GM19193 (cell line): Measurements from ENCODE around the gene TMEM108.

Source experiments
- POLR2A ChIP-seq: IDR thresholded peaks from 4 replicates; pipeline ENCODE4 v1.6.1; 2011; ENCODE audit not compliant: insufficient read depth, insufficient read length; ENCODE audit errors: extremely low read depth

Gene TMEM108

DNA sequence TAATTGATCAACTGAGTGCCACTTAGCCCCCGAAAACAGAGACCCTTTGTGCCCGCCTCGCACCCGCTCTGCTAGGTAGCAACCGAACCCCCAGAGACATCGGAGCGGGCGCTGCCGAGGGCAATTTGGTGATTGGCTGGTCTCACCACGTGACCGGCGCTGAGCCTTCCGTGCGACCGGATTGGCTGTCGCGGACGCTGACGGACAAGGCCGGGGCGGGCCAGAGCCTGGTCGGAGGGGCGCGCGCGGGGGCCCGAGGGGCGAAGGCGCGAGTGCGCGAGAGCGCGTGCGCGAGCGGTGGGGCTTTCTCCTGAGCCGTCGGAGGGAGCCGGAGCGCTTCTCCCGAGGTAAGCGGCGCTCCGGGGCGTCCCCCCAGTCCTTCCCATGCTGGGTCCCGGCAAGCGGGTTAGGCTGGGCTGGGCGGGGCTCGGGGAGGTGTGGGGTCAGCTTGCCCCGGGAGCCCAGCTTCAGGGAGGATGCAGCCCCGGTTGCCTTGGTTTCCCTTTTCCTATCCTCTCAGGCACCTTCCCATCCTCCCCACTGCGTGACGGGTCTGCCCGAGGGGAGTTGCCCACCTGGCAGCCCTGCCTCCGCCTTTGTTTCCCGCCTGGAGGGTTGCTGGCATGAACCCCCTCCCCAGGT, at the start of gene TMEM108:
Gene TMEM108, plus strand, starts transcription at position 303 of the 642 bp plus-strand sequence.
- no peak for TF ChIP-seq POLR2A

DNA sequence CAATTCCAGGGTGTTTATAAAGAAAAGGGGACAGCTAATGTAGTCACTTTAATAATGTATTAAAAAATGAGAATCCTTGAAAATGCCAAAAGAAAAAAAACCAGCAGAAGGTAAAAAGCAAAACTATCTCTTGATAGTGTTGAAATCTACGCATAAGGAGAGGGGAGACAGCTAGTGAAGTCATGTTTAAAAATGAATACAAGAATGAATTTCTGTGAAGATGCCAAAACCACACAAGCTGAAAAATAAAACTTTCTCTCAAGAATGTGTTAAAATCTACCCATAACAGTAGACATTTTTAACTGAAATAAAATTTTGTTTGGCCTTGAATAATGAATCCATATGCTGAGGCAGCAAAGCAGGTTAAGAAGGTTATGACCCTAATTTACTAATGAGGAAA, 42.2 kb upstream of the TMEM108 start:
- no peak for TF ChIP-seq POLR2A

DNA sequence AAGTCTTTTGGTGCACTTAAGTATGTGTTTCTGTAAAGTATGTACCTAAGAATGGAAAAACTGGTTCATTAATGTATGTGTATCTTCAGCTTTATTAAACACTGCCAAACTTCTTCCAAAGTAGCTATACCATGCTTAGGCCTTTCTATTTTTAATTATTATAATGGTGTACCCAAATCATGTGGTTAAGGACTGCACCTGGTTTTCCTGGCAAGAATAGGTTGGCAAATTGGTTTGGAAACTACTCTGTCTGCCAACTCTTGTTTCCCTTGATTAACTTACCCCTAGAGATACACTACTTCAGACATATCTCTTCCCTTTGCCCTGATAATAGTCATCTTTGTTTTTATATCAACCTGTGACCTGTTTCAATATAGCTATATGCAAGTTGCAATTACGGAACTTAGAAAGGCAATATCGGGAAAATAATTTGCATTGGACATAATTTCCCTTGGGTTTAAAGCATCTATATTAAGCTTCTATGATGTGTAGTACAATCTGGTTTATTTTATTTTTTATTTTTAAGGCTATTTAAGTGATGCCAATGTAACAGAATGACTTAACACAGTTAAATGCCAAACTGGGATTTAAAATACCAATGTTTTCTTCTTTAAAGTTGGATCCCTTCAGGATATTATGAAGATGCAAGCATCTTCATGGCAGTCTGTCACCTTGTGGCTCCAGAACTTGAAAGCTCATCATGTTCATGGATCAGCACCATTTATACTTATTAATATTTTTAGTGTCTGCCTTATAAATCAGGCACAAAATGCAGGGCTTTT, 40.6 kb upstream of the TMEM108 start:
- no peak for TF ChIP-seq POLR2A

DNA sequence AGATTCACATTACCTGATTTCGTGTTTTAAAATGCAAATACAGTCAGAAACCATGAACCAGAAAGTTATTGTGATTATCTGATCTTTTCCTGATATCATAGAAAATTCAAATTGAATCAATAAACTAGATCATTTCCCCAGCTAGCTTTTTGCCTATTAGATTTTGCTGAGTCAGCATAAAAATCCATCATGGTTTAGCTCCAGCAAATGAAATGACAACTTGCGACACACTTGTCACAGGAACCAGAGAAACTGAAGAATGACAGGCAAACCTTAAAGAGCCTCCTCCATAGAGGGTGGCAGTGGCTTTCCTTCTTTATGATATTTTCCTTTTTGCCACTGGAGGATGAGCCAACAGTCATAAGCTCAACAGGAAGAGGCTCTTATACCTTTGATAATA, 30.6 kb upstream of the TMEM108 start:
- TF ChIP-seq POLR2A, result no peak

DNA sequence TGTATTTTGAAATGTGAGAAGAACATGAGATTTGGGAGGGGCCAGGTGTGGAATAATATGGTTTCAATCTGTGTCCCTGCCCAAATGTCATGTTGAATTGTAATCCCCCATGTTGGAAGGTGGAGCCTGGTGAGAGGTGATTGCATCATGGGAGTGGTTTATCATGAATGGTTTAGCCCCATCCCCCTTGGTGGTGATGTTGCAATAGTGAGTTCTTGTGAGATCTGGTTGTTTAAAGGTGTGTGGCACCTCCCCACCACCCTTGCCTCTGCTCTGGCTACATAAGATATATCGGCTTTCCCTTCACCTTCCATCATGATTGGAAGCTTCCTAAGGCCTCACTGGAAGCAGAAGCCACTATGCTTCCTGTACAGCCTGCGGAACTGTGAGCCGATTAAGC, 23.9 kb upstream of the TMEM108 start:
- TF ChIP-seq POLR2A, result no peak

DNA sequence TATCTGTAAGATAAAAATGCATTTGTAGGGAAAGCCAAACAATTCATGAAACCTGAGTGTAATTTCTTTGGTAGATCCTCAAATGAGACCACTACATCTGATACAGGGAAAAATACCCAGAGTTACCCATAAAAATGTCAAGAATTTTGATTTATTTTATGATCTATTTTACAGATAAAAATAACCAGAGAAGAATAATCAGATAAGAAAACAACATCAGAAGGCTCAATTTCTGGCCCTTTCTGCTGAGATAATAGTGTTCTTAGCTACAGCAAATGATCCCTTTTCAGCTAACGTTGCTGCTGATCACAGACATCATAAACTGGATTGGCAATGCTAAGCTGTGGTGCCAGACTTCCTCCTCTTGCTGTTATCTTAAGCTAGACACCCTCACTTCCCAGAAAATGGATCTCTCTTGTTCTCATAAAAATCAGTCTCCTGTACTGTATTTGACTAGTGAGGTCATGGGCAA, 21.3 kb upstream of the TMEM108 start:
- no peak for TF ChIP-seq POLR2A

DNA sequence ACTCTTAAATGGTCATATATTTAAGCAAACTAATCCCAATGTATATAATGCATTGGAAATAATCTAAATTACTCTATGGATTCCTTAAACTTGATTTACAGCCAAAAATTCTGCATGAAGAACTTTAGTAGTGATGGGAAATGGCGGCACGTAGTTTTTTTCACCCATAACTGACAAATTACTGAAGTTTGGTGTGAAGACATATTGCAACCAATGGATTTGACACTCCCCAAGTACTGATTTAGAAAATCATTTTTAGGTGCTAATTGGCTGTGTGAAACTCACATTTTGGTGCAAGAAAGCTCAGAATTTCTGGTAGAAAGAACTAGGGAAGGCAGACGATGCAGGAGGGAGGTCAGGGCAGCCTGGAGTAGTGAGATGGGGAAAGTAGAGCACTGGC, 19.3 kb upstream of the TMEM108 start:
- TF ChIP-seq POLR2A, result no peak

DNA sequence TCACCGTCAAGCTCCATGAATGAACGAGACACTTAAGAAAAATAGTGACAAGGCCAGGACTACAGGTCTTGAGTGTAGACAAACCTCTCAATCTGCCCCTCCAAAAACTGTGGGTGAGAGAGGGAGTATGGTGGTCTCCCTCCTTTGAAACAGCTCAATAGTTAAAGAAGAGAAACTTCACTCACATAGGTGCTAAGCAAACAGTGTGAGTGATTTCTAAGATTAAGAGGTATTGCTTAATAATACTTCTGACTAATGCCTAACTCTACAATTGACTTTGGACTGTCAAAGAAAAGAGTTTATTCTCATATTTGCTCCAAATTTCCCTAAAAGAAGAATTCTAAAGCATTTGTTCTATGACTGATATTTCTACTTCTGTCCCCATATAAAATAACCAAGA, 17.0 kb upstream of the TMEM108 start:
- TF ChIP-seq POLR2A, result no peak

DNA sequence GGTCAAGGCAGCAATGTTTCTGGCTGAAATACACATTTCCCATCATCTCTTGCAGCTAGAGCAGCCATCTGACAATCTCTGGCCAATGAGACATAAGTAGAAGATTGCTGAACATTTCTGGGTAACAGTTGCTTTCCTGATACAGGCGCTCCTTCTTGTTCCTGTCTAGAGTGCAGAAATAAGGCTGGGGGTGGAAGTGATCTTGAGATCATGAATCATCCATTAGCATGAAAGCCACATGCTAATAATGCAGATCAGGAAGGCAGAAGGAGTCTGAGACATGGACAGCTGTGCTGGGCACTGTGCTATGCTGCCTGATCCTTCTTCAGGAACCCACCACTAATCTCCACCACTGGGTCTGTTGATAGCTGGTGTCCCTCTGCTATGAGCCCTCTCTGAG, 14.8 kb upstream of the TMEM108 start:
- TF ChIP-seq POLR2A, result no peak

DNA sequence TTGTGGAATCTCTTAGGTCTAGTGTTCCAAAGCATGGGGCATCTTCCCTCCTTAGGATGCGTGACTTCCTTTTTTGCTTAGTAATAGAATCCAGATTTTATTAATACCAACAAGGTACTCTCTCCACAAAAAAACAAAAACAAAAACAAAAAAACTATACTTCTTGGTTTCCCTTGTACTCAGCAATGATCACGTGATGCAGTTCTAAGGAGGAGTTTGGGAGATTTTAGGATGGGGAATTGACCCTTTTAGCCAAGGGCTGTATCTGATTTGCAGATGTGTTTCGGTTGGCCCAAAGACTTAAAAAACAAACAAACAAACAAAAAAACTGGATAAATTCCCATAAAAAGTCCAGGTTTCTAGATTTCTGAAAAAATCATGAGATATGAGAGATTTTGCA, 12.6 kb upstream of the TMEM108 start:
- TF ChIP-seq POLR2A, result no peak

DNA sequence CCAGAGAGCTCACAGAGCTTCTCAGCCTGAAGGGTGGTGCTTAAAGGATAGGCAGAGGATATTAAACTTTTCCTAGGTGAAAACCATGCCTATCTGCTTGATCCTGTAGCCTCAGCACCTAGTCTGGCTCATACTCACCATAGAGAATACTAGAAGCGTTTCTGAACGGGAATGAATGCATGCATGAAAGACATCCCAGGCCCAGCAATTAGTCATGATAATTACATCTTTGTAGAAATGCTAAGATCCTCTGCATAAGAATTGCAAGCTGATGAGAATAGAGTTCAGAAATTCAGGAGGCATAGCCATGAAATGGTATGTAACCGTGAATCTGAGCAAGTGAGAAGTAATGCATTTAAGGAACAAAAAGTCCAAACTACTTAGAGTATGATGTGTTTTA, 5.9 kb upstream of the TMEM108 start:
- TF ChIP-seq POLR2A, result no peak

DNA sequence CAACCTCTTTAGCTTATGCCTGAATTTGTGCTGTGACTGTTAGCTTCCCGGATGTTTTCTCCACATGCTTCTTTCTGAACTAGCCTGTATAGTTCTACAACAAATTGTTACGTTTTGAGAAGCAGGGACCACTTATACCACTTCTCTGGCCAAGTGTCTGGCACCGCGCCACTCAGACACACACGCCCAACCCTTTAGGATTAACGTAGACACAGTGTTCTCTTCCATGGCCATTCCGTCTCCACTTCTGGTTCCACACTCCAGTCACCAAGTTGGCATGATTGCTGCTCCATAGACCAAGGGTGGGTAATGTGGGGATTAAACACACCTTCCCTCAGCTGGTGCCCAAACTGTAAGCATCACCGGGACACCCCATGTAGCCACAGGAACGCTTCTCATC, 755 bp upstream of the TMEM108 start:
- no peak for TF ChIP-seq POLR2A

DNA sequence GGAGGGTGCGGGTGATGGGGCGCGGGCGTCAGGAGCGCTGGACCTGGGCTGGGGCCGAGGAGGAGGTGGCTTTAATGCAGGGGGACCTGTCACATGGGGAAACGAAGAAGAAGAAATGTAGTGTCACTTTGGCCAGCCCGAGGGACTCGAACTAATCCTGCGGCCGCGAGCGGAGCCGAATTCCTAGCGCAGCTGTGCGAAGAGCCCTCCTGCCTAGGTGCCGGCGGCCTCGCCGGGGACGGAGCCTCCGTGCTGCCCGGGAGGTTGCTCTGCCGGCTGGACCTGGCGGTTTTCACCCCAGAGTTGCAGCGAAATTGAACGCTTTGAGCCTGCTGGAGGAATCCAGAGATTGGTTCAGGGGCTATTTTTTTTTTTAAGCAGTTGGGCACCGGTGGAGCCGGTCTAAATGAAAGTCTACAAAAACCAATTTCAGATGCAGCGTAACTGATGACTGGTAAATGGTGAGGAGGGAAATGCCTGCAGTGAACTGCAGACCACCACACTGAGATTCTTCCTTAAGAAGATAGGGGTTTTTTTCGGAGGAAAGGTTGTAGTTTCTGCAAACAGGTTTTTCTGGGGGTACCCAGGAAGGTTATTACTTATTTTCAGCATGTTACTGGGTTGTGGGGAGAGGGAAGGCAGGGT, 662 bp downstream of the TMEM108 start:
- no peak for TF ChIP-seq POLR2A

DNA sequence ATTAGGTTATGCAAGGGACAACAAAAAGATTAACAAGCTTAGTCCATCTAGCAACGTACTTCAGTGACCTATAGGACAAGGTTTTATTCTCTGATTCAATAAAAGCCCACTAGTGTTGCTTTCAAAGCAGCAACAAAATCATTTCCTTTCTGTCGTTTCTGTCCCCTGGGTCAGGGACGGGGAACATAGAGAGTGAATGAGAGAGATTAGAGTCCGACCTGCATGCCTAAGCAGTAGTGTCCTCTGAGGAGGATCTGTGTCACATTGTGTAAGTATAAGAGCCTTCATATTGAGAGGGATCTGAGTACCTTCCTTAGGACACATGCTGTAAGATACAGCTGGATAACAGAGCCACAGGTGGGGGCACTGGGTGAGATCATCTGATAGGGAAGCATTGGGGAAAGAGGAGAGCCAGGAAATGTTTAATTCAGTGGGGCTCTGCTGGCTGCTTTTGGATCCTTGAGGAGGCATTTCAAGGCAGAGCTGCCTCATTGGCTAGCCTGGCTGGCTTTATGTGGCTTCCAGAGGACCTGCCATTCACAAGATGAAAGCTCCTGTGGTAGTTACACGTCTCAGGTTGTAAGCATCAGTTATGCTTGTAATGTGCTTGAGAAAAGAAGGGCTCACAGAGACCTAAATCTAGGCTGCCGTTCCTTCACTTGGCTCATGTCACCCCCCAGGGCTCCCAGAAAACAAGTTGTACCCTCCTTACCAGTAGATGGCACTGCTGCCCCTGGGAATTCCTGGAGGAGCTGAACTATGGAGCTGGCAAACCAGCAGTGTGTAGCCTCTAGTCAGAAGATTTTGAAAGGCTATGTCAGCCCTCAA, 2.7 kb downstream of the TMEM108 start:
- no peak for TF ChIP-seq POLR2A

DNA sequence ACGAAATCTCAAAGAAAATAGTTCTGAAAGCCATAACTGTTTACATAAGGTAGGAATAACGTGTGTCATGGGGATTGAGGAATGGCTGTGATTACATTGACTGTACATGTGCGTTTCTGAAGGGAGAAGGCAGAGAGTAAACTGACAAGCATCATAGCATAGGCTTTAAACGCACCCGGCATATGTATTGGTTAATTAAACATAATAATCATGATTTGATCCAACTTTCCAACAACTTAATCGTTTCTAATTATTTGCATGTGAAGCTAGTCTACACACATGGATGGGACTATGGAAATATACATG, 3.3 kb downstream of the TMEM108 start:
- TF ChIP-seq POLR2A, result no peak

DNA sequence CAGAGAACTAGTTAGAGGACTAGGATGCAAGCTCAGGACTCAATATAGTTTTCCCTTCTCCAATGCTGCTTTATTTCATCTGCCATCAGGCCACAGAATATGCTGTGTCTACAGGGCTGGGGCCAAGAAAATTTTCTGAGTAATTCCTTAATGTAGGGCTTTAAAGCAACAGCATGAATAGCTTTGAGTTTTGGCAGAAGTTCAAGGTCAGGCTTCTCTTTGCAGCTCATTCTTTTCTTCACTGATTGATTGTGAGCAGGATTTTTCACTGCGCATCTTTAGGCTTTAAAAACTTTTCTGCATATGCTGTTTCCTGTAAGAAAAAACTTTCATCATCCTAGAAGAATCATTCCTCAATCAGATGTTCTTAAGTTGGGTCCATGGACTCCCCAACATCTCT, 4.6 kb downstream of the TMEM108 start:
- TF ChIP-seq POLR2A, result no peak

DNA sequence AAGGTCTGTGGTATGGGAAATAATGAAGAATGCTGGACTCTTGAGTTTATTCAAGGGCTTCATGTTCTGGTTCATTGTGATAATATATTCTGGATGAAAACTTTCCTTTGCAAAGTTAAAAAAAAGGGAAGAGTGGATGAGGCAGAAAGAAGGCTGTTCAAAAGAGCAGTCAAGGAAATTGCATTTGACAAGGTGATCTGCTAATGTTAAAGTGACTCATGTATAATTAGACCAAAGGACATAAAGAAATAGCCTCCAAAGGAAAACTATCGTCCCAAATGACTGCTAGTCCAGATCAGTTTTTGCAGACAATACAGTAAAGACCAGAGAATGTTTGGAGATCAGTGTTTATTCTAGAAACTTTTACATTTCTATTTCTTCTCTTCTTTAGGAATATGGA, 9.8 kb downstream of the TMEM108 start:
- TF ChIP-seq POLR2A, result no peak
